HG02938 (cell line): ENCODE data around the gene TMEM272.

ENCODE experiments used
- ATAC-seq: cut with Tn5 transposase; IDR thresholded peaks from one replicate; pipeline ENCODE4 v1.9.1; 2021; ENCODE audit warnings: mild to moderate bottlenecking, moderate library complexity; ENCODE audit not compliant: unreplicated experiment

Gene TMEM272

GRCh38 chr13:51783428-51784094 lies 61.4 kb downstream of the TMEM272 start:
- no peak for ATAC-seq

- no peak for ATAC-seq
Observed at GRCh38 chr13:51782026-51782710, 62.8 kb downstream of the TMEM272 start.

- ATAC-seq = no peak
Observed at GRCh38 chr13:51781246-51782022, 63.5 kb downstream of the TMEM272 start.

GRCh38 chr13:51780099-51780498 lies 64.9 kb downstream of the TMEM272 start:
- no peak for ATAC-seq

- no peak for ATAC-seq
Observed at GRCh38 chr13:51778392-51778791, 66.6 kb downstream of the TMEM272 start.

GRCh38 chr13:51777921-51778320 lies 67.1 kb downstream of the TMEM272 start:
- ATAC-seq = no peak

- ATAC-seq = no peak
Observed at GRCh38 chr13:51776179-51776578, 68.8 kb downstream of the TMEM272 start.

- no peak for ATAC-seq
Observed at GRCh38 chr13:51773515-51773914, 71.5 kb downstream of the TMEM272 start.

- no peak for ATAC-seq
Observed at GRCh38 chr13:51772781-51773180, 72.2 kb downstream of the TMEM272 start.

- no peak for ATAC-seq
Observed at GRCh38 chr13:51772105-51772455, 72.9 kb downstream of the TMEM272 start.

GRCh38 chr13:51771418-51772104 lies 73.4 kb downstream of the TMEM272 start:
- no peak for ATAC-seq

GRCh38 chr13:51770681-51771417 lies 74.1 kb downstream of the TMEM272 start:
- no peak for ATAC-seq

GRCh38 chr13:51770160-51770559 lies 74.8 kb downstream of the TMEM272 start:
- ATAC-seq = no peak

GRCh38 chr13:51769455-51770127 lies 75.4 kb downstream of the TMEM272 start:
- no peak for ATAC-seq

GRCh38 chr13:51768976-51769375 lies 76.0 kb downstream of the TMEM272 start:
- ATAC-seq = no peak

GRCh38 chr13:51768378-51768921 lies 76.5 kb downstream of the TMEM272 start:
- no peak for ATAC-seq

- ATAC-seq = no peak
Observed at GRCh38 chr13:51767100-51767499, 77.9 kb downstream of the TMEM272 start.

GRCh38 chr13:51765142-51765515 lies 79.8 kb downstream of the TMEM272 start:
- no peak for ATAC-seq

GRCh38 chr13:51764184-51765141 lies 80.5 kb downstream of the TMEM272 start:
- peak; percentile 83 for ATAC-seq
